BE2C (cell line): ENCODE measurements around the gene ASAP2.

Source experiments
- DNase-seq: peaks from one replicate; pipeline ENCODE4 v3.0.0-alpha.2; 2020
- H3K27me3 ChIP-seq: fragments of 250-450 bp; sonication (Bioruptor Pico); 2 replicates; pipeline ENCODE4 v1.5.1; 2020; ENCODE audit warnings: mild to moderate bottlenecking
- H3K36me3 ChIP-seq: fragments of 250-450 bp; sonication (Bioruptor Pico); 2 replicates; pipeline ENCODE4 v1.5.1; 2020; ENCODE audit warnings: mild to moderate bottlenecking
- H3K4me1 ChIP-seq: fragments of 250-450 bp; sonication (Bioruptor Pico); 2 replicates; pipeline ENCODE4 v1.5.1; 2020
- H3K4me3 ChIP-seq: 2 replicates; pipeline ENCODE4 v1.5.1; 2011; ENCODE audit warnings: low read depth, low read length
- H3K9me3 ChIP-seq: fragments of 250-450 bp; sonication (Bioruptor Pico); 2 replicates; pipeline ENCODE4 v1.5.1; 2020
- TF ChIP-seq, protein P1 (sequence below): IDR thresholded peaks from 2 replicates; pipeline ENCODE4 v1.5.1; 2012; ENCODE audit warnings: mild to moderate bottlenecking, low read depth, low read length

The ASAP2 gene

GRCh38 chr2:9378433-9379390 is 172.1 kb downstream of the ASAP2 start:
- TF ChIP-seq, protein P1, sequence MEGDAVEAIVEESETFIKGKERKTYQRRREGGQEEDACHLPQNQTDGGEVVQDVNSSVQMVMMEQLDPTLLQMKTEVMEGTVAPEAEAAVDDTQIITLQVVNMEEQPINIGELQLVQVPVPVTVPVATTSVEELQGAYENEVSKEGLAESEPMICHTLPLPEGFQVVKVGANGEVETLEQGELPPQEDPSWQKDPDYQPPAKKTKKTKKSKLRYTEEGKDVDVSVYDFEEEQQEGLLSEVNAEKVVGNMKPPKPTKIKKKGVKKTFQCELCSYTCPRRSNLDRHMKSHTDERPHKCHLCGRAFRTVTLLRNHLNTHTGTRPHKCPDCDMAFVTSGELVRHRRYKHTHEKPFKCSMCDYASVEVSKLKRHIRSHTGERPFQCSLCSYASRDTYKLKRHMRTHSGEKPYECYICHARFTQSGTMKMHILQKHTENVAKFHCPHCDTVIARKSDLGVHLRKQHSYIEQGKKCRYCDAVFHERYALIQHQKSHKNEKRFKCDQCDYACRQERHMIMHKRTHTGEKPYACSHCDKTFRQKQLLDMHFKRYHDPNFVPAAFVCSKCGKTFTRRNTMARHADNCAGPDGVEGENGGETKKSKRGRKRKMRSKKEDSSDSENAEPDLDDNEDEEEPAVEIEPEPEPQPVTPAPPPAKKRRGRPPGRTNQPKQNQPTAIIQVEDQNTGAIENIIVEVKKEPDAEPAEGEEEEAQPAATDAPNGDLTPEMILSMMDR = no peak
- Histone ChIP-seq H3K9me3 (no peaks in the 10 kb centered on the region), H3K36me3 (peaks cover 7% of the 10 kb centered on the region; the same call in 1 of the 2 replicates), H3K4me3 (no peak overlapping the region), H3K4me1 (peaks cover 16% of the 10 kb centered on the region), H3K27me3 (no peaks in the 10 kb centered on the region)
- peak; percentile 80 for DNase-seq

DNA sequence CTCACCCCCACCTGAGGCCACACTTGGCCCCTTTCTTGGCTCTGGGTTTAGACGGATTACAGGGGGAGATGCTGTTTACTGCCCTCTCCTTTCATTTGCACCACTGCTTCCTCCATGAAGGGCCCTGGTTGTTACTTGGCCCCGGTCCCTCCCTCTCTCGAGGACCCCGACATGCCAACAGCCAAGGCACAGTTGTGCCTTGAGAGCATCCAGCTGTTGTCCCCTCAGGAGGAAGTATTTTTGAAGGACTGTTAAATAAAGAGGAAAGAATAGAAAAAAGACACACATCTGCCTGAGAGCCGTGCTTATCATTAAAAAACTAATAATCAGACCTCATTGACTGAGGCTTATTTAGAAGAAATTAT is 172.8 kb downstream of the ASAP2 start:
- TF ChIP-seq, protein P1 = no peak
- no peak for DNase-seq
- H3K4me1 ChIP-seq = peaks cover 16% of the 10 kb centered on the region
- no peak overlapping the region for H3K4me3 ChIP-seq
- no peaks in the 10 kb centered on the region for H3K27me3 ChIP-seq
- H3K9me3 ChIP-seq = no peaks in the 10 kb centered on the region
- H3K36me3 ChIP-seq = peaks cover 7% of the 10 kb centered on the region; the same call in 1 of the 2 replicates

GRCh38 chr2:9380702-9381628 is 174.4 kb downstream of the ASAP2 start:
- DNase-seq = peak; percentile 59
- Histone ChIP-seq H3K4me1 (peaks cover 16% of the 10 kb centered on the region), H3K27me3 (no peaks in the 10 kb centered on the region), H3K4me3 (no peak overlapping the region), H3K36me3 (peaks cover 7% of the 10 kb centered on the region; the same call in 1 of the 2 replicates), H3K9me3 (no peaks in the 10 kb centered on the region)
- TF ChIP-seq, protein P1 = no peak

DNA sequence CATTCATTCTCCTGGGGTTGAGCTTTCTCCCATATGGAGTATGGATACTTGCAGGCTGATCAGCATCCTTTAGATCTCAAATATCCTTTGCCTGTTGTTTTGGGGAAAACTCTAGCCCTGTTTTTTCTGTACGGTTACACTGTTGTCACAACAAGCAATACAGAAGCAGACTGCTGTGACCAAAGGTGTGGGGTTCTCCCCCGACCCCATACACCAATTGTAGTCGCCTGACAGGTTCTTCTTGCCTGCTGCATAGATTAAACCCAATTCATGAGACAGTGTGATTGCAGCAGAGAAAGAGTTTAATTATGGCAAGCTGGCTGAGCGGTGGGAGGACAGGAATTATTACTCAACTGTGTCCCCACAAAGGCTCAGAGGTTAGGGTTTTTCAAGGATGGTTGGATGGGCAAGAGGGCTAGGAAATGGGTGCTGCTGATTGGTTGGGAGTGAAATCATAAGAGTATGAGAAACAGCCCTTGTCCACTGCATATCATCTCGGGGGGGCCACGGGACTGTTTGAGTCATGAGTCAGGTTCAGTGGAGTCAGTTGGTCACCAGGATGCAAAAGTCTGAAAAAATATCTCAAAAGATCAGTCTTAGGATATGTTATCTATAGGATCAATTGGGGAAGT is 176.1 kb downstream of the ASAP2 start:
- DNase-seq = no peak
- TF ChIP-seq, protein P1 = no peak
- H3K27me3 ChIP-seq = no peaks in the 10 kb centered on the region
- H3K36me3 ChIP-seq = peaks cover 7% of the 10 kb centered on the region; the same call in 1 of the 2 replicates
- H3K4me1 ChIP-seq = peaks cover 16% of the 10 kb centered on the region
- no peak overlapping the region for H3K4me3 ChIP-seq
- H3K9me3 ChIP-seq = no peaks in the 10 kb centered on the region

GRCh38 chr2:9384521-9384920 is 177.9 kb downstream of the ASAP2 start:
- H3K36me3 ChIP-seq = peaks cover 5% of the 10 kb centered on the region; the same call in 1 of the 2 replicates
- DNase-seq = no peak

More at GRCh38 chr2:9384521-9384920, 177.9 kb downstream of the ASAP2 start:
- Histone ChIP-seq H3K4me3 (no peak overlapping the region), H3K4me1 (peaks cover 7% of the 10 kb centered on the region), H3K9me3 (no peaks in the 10 kb centered on the region), H3K27me3 (no peaks in the 10 kb centered on the region)
- TF ChIP-seq, protein P1 = no peak
